Gastroesophageal sphincter (tissue), 3 donors: ENCODE data around the gene EXOSC7.

Experiments
- POLR2AphosphoS5 ChIP-seq: sonication (generic); formaldehyde crosslinking; IDR thresholded peaks from one replicate; pipeline ENCODE4 v1.6.1; 2017; ENCODE audit warnings: antibody characterized with exemption
- TF ChIP-seq, protein P1 (sequence below), 4 experiments: fragments of 200-600 bp in 2 of 4; fragments of 450-650 bp in 2 of 4; sonication (generic) in 1 of 4; IDR thresholded peaks; one replicate each; pipeline ENCODE4 v1.5.1; 2017 to 2019; ENCODE audit warnings: antibody characterized with exemption in 4 of 4, mild to moderate bottlenecking in 2 of 4, moderate library complexity in 2 of 4

DNA sequence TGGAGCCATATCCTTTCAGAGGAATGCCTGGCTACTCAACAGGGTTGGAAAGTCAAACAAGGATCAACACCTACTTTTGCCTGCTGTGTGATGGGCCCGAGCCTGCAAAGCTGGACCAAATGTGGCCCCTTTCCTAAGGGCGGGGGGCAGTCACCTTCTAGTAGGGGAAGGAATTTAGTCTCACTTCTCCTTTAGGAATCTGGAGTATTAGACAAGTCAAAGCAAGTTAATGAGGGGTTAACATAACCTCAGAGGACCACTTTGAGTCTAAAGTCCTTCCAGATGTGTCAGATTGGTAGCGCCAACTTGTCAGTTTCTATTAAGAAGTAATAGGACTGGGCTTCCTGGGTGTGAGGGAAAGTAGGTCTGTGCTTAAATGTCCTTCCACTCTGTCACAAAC, 6.8 kb downstream of the EXOSC7 start:
- TF ChIP-seq, protein P1, sequence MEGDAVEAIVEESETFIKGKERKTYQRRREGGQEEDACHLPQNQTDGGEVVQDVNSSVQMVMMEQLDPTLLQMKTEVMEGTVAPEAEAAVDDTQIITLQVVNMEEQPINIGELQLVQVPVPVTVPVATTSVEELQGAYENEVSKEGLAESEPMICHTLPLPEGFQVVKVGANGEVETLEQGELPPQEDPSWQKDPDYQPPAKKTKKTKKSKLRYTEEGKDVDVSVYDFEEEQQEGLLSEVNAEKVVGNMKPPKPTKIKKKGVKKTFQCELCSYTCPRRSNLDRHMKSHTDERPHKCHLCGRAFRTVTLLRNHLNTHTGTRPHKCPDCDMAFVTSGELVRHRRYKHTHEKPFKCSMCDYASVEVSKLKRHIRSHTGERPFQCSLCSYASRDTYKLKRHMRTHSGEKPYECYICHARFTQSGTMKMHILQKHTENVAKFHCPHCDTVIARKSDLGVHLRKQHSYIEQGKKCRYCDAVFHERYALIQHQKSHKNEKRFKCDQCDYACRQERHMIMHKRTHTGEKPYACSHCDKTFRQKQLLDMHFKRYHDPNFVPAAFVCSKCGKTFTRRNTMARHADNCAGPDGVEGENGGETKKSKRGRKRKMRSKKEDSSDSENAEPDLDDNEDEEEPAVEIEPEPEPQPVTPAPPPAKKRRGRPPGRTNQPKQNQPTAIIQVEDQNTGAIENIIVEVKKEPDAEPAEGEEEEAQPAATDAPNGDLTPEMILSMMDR (IDR thresholded peaks at IDR 0.05), result no peak
- TF ChIP-seq POLR2AphosphoS5, result no peak
